ENCODE measurements around the gene PLK2.

GRCh38 chr5:58504766-58505165, 44.9 kb upstream of the PLK2 start:
- TF ChIP-seq, protein P1, sequence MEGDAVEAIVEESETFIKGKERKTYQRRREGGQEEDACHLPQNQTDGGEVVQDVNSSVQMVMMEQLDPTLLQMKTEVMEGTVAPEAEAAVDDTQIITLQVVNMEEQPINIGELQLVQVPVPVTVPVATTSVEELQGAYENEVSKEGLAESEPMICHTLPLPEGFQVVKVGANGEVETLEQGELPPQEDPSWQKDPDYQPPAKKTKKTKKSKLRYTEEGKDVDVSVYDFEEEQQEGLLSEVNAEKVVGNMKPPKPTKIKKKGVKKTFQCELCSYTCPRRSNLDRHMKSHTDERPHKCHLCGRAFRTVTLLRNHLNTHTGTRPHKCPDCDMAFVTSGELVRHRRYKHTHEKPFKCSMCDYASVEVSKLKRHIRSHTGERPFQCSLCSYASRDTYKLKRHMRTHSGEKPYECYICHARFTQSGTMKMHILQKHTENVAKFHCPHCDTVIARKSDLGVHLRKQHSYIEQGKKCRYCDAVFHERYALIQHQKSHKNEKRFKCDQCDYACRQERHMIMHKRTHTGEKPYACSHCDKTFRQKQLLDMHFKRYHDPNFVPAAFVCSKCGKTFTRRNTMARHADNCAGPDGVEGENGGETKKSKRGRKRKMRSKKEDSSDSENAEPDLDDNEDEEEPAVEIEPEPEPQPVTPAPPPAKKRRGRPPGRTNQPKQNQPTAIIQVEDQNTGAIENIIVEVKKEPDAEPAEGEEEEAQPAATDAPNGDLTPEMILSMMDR (IDR thresholded peaks at IDR 0.05), result no peak
- no peak for TF ChIP-seq EP300 (IDR thresholded peaks at IDR 0.05)

All from suprapubic skin (tissue), 3 donors.